Islet of Langerhans (tissue), 1 donor: ENCODE measurements around the gene KLC1.
"Not testable (repeated sequence)": the region's sequence is repeated elsewhere in the genome, so short reads cannot be mapped to it uniquely, and the experiment has no call there.

Experiments
- FAIRE-seq: peaks from one replicate; lab custom pipeline; 2011; peaks lifted over from hg19 to GRCh38; lab: Jason Lieb, UNC

Gene KLC1

DNA sequence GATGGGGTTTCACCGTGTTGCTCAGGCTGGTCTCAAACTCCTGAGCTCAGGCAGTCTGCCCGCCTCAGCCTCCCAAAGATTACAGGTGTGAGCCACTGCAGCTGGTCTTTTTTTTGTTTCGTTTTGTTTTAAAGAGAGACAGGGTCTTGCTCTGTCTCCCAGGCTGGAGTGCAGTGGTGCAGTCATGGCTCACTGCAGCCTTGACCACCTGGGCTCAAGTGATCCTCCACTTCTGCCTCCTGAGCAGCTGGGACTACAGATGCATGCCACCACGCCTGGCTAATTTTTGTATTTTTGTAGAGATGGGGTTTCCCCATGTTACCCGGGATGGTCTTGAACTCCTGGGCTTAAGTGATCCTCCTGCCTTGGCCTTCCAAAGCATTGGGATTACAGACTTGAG lies 62.6 kb downstream of the KLC1 start:
- not testable (repeated sequence) for FAIRE-seq

DNA sequence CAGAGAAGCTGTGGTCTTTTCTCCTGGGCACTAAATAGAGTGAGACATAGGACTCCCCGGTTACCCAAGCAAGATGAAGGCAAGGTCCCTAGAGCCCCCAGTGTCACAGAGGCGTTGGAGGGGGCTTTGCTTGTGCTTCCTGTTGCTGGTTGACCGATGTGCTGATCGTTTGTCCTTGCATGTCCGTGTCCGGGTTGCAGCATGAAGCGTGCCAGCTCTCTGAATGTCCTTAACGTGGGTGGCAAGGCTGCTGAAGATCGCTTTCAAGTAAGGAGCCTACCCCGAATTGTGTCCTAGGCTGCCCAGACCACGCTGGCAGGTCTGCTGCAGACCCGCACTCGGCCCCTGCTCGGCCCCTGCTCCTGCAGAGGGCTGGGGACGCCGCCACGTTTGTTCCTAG lies 63.1 kb downstream of the KLC1 start:
- FAIRE-seq: no peak

DNA sequence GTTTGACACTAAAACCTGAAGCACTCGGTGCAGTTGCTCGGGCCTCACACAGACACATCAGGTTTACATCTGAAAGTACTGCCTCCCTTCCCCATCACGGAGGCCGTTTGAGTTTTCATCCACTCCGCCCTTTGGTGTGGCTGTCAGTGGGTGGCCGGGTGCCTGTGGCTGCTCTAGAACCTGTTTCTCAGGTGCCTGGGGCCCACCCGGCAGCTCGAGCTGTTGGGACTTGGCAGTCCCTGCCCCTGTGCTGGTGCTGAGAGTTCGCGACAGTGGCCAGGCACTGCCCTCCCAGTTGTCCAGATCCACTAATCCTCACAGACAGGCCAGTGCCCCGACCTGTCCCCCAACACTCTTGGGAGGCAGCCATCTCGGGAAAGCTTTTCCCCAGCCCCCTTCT lies 63.9 kb downstream of the KLC1 start:
- FAIRE-seq: no peak

DNA sequence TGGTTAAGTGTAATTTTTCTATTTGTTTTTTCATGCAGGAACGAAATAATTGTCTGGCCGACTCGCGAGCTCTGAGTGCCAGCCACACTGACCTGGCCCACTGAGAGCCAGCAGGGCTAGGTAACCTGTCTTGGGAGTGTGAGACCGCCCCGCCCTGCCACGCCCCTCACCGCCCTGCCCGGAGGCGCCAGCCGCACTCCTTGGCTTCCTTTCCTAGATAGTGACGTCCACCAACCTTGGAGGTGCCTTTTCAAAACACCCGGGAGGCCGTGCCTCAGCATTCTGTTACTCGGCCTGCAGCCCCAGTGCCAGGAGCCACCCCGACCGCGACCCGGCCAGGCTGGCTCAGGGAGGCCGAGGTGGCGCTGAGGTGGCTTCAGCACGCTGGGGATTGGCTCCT lies 64.5 kb downstream of the KLC1 start:
- FAIRE-seq: no peak

DNA sequence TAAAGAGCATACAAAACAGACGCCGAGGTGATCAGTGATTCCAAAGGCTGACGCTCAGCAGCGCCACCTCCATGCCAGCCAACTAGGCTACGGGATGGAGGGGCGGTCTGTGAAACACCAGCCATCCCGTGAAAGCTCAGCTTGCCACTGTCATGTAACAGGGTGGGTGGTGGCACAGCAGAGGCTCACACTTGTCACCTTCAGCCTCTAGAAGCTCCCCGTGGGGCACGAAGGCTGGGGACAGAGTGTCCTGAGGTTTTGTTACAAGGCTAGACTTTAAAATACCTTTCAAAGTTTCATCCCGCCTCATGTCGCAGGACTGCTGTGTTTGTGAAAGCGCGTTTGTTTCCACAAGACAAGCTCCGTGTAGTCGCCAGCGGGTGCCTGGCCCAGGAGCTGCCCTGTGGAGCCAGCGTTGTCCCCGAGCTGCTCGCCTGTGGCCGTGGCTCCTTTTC lies 65.6 kb downstream of the KLC1 start:
- no peak for FAIRE-seq

DNA sequence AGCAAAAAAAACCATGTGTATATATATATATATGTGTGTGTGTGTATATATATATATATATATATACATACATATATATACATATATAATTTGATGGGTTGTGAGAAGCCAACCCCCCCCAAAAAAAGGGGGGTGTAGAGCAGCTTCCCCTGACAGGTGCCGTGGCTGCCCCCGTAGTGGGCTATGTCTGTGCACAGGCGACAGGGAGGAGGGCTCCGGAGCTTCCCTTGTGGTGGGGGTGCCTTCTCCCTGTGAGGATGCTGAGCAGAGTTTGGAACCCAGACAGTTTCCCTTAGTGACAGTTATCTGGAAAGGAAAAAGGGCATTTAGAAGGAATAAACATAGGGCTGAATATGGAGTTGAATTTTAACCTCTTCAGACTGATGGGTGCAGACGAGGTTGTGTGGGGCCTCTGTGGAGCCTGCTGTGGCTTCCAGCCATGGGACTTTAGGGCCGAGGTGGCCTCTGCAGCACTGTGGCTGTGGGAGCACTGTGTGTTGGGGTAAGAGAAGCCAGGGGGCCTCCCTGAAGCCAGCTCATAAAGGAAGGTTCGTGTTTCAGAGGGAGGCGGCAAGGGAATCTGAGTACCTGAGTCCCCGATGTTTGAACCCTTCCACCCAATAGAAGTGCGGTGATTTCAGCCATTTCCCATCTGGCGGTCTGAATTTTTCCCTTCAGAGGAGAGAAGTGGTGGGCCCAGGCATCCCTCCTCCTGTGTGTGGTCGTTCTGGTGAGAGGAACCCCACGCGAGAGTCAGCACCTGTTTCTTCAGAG lies 66.5 kb downstream of the KLC1 start:
- FAIRE-seq: no peak

DNA sequence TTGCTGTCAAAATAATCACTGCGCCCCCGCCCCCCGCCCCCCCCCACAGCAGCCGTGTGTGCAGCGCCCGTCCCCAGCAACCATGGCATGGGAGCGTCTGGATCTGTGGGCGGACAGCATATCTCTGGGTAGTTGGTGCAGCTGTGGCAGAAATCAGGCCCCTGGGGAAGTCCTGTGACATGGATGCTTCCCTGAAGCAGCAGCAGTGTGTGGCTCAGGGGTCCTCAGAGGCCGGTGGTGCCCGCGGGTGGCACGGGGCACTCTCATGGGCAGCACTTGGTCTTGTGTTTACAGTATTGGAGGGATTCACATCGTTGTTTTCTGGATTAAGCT lies 67.0 kb downstream of the KLC1 start:
- no peak for FAIRE-seq

DNA sequence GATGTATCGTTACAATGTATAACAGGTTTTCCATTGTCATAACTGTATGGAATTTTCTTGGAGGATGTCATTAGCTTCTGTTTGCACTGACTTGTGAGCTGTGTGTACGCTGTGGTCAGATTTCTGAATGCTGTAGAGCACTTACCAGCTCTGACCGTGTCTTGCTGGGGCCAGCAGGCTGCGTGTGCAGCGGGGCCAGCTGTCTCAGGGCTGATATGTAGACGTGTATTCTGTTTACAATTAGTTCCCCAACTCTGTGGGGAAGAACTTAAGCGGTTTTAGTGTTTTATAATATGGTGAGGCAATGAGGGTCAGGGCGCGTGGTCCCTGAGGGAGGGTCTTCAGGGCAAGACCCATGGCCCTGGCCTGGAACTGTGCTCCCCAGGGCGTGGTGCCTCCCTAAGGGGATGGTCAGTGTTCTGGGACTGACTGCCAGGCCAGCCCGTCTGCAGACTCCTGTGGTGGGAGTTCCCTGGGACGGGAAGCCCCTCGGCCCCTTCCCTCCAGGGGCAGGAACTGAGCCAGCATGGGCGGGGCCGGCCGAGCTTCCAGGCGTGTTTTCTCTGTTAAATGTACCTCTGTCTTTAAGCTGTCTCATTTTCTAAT lies 67.6 kb downstream of the KLC1 start:
- no peak for FAIRE-seq

DNA sequence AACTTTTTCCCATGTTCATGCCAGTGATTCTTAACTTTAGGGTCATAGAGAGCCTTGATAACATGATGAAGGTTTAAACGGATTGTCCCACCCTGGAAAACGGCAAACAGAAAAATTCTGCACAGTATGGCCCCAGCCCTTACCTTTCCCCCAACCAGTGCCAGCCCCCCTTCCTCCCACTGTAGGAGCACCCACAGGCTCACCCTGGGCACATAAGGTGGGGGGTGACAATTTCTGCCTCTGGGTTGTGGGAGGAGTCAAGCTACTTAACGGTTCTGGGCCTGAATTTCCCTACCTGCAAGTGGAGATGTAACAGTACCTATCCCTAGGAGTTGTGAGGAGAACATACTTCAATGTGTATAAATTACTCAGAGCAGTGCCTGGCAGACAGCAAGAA lies 68.2 kb downstream of the KLC1 start:
- FAIRE-seq: no peak

DNA sequence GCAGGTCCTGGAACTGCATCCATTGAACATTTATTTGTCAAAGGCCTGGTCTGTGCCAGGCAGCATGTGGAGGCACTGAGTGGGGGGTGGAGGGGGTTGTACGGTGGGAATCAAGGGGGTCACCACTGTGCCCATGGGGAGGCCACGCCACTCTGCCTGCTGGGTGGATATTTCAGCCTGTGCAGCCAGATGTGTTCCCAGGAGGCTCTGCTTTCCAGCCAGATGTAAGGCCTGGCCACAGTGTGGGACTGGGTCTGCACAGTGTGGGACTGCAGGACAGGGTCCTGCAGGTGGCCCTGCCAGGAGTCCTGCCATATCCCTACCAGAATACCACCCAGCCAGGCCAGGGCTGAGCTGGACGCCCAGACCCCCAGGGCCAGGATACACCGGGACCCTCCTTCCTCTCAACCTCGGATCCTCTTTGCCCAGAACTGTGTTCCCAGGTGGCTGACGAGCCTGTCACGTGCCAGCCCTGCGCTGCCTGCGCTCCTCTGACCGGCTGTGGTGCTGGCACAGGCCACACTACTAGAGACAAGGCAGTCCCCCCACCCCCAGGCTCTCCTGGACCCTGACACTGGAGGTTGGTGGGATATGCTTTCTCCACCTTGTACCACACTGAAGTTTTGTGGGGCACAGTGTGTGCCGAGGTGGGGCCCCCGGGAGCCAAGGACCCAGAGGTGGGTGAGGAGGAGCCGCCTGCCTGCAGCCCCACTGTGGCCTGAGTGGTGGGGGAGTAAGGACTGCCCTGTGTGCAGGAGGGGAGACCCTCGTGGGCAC lies 68.8 kb downstream of the KLC1 start:
- no peak for FAIRE-seq

DNA sequence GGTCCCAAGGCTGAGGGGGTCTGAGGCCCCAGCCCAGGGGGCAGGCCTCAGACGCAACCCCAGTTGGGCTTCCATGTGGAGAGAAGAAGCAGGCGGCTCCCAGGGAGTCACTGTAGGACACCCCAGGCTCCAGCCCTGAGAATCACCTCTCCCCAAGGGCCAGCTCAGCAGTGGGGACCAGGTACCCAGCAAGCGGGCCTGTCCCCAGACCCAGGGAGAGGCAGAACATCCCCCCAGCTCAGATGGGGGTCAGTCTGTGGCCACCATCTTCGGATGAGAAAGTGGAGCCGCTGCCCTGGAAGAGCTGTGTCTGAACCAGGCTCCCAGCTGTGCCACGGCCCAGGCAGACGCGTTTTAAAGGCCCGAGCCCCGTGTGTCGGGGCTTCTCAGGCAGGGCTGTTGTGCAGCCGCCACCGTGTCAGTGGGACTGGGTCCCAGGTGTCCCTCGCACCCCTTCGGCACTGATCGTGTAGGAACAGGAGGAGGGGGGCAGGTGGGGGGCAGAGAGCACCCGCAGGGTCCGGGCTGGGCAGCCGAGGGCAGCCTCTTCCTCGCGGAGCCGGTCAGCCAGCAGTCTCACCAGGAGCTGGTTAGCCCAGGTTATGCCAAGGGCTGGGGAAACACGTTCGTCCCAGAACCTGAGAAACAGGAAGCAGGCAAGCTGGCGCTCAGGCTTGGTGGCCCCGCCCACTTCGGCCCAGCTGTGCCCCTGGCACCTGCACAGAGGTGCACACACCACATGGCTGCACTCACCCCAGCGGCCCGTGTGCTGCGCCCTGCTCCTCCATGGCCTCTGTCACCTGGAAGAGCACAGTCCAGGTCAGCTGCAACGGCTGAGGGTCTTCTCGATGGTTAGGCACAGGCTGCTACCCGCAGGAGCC lies 69.6 kb downstream of the KLC1 start:
- FAIRE-seq: no peak

DNA sequence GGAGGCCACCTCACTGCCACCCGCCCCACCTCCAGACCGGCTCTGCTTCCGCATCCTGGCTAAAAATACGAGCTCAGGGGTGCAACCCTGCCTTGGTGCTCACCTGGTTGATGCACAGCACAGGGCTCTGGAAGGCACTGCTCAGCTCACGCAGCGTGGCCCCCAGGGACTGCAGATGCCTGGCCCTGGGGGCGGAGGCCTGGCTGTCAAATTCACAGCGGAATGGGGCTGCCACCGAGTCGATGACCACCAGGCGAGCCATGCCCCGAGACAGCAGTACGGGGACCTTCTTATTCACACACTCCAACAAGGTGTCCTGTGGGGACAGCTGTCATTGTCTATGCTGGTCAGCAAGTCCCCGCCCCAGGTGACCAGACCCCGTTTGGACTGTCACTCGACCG lies 70.2 kb downstream of the KLC1 start:
- no peak for FAIRE-seq

DNA sequence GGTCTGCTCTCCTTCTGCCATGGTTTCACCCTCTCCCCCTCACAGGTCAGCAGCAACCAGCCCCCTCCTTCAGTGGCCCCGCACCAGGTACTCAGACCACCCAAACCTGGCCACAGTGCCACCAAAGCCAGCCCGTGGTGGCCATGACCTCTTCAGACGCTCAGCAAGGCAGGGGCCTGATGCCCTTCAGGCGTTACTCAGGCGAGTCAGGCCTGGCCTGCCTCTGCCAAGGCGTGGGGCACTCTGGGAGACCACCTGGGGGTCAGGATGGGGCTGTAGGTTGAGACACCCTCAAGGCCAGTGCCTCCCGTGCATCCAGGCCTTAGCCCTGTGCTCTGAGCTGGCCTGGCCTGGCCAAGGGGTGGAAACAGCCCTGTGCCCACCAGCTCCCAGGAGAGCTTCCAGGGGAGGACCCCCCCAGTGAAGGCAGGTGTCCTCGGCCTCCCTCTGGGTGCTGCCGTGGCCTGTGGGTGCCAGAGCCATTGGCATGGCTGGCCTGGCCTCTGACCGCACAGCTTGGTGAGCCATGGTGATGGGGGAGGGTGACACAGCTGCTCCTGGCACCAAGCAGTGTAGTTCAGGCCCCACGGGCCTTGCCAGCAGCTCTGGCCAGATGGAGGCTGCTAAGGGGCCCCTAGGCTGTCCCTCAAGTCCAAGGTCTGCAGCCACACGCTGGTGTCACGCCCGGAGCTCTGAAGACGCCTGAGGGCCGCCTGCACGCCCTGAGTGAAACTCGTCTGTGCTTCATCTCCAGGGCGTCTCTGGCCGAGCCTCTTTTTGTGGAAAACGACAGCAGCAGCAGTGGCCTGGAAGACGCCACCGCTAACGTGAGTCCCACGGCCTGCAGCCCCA lies 71.1 kb downstream of the KLC1 start:
- FAIRE-seq: no peak

DNA sequence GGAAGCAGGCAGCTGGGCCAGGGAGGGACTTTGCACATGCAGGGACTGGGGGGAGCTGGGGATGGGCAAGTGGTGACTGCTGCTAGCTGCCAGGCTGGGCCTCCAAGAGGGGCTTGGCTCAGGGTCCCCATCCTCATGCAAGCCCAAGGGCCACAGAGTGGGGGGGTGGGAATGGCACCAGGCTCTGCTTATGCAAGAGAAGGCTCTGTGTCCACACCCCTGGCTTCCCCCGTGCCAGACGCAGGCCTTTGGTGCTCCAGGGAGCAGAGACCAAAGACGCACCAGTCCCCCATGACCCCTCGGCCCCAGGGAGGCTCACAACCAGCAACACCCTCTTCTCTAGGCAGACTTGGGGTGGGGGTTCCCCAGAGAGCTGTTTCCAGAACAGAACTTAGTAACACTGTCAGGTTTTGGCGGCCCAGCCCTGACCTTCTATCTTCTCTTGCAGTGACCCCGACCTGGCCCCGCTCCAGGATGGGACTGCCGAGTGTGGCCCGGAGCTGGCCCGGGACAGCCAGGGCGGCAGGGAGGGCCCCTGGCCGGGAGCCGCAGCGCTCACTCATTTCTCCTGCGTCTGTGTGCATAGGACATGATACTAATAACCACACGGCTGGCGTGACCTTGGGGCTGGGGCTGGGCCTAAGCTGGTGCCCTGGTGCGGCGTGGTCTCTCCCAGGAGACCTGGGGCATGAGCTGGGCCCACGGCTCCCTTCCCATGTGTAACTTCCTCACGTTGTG lies 71.9 kb downstream of the KLC1 start:
- no peak for FAIRE-seq

DNA sequence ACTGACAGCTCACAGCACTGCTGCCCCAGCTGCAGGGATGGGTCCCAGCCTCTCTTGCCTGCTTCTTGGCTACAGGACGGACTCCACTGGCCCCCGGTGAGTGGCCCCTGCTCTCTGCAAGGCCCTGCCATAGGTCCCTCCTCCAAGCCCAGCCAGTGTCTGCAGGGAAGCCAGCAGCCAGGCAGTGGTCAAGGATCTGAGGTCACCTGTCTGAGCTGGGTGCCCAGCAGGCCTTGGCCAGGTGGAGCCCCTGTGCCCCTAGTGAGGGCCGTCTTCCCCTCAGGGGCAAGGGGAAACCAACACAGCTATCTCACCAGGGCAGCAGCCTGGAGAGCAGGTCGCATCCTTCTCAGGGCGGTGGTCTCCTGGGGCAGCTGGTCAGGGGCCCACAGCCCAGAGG lies 73.1 kb downstream of the KLC1 start:
- FAIRE-seq: no peak

DNA sequence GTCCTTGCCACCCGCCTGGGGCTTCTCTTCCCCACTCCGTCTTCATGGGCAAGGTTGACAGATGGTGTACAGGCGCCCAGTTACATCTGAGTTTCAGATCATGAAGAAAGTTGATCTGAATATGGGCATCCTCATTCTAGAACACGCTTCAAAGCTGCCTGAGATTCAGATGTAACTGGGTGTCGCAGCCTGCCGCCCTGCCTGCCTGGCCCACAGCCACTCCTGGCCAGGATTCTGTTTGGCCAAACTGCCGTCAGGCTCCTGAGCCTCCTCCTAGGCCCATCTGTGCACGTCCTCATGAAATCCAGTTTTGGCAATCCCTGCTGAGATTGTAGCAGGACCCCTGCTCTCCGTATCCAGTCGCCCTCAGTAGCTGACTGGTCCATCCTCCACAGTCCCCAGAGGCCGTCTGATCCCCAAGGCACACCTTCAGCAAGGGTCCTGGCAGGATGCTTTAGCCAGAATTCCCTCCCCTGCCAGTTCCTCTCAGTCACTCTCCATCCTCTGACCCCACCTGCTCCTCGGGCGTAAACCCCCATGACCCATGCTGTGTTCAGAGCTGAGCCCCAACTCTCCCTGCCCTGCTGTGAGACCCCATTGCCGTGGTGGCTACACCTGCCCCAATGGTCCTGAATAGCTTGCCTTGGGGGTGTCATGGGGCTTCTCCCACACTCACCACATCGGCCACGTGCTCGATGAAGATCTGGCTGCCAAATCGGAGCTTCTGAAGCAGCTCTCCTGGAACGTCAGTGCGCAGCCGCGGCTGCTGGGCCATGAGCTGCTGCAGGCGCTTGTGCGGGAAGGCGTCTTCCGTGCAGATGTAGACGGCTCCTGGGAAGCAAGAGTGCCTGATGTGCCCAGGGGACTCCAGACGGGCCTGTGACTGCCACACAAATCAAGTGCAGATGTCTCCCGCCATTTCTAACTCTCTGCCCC lies 73.8 kb downstream of the KLC1 start:
- FAIRE-seq: no peak

DNA sequence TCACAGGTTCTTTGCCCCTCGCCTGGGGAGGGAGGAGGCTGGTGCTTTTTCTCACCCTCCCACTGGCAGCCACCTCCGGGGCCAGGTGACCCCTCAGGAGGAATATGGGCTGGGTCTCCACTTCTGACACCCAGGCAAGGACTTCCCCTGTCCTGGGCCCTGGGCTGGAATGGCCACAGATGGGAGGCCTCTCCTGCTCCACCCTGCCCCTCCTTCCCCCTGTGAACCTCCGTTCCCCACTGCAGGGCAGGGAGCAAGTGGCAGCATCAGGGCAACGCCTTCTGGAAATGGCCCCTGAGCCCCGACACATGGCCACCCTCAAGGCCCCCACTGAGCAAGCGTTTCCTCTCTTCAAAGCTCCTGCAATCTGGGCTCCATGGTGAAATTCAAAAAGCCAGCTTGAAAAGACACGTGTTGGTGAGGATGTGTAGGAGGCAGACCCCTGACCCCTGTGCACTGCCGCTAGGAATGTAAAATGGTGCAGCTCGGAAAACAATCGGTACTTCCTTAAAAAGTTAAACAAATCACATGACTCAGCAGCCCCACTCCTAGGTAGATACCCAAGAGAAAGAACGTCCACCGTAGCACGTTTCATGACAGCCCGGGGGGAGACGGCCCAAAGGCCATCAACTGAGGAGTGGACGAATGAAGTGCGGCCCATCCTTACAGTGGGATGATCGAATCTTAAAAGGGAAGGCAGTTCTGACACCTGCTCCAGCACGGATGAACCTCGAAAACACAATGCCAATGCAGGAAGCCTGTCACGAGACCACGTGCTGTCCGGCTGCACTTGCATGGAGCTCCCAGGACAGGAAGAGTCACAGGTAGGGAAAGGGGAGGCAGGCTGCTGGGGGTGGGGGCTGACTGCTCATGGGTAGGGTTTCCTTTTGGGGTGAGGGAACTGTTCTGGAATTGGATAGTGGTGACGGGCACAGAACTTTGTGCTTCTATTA lies 74.7 kb downstream of the KLC1 start:
- FAIRE-seq: no peak

DNA sequence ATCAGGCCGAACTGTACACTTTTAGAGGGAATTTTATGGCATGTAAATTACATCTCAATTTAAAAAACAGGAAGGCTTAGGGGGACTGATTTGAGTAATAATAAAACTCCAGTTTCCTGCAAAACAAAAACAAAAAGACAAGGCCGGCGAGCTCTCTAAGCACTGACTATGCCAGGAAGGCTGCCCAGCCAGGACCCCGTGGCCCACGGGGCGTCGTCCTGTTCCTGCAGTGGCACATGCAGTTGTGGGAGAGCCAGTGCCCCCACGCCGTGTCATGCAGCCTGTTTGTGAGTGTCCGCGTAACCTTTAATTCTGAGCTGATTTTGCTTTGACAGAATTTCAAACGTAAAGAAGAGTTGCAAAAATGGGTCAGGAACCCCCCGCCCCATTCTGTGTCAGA lies 75.7 kb downstream of the KLC1 start:
- FAIRE-seq: no peak

DNA sequence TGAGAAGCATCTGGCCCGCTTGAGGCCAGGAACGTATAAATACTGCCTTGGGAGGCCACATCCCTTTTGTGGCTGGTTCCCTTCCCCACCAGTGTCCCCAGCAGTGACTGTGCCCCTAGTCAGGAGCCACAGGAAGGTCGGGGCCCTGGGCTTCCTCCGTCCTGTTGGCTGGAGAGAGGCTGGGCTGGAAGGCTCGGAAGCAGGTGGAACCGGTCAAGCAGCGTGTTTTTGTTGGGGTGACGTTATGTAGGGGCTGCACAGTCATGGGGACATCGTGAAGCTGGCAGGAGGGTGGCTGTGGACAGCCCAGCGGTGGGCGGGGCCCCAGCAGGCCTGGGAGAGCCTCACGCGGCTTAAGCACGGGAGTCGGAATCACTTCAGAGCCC lies 76.1 kb downstream of the KLC1 start:
- no peak for FAIRE-seq
